GM23338 (cell line): ENCODE data around the gene TRAF3IP3. TPM values are rescaled to one million over a fixed set of nuclear protein-coding genes. Genes with fewer than 3 reads are reported as not detected.

Source experiments
- ATAC-seq: fragments of 200-7000 bp; cut with Tn5 transposase; 3 replicates; pipeline ENCODE4 v1.9.1; 2020
- DNase-seq: peaks from one replicate; pipeline ENCODE4 v3.0.0-alpha.2; 2015; ENCODE audit warnings: low spot score
- H2AFZ ChIP-seq: fragments of 200-600 bp; sonication (generic); 2 replicates; pipeline ENCODE4 v1.8.0; 2016; ENCODE audit warnings: antibody characterized with exemption, mild to moderate bottlenecking, moderate library complexity
- H3F3A ChIP-seq: fragments of 200-600 bp; sonication (generic); replicated peaks from 2 replicates; pipeline ENCODE4 v1.8.0; 2017; ENCODE audit warnings: antibody characterized with exemption, mixed run types, low read depth
- H3K27ac ChIP-seq: fragments of 200-600 bp; sonication (generic); 2 replicates; pipeline ENCODE4 v1.6.1; 2016; ENCODE audit warnings: low read depth
- H3K27me3 ChIP-seq: fragments of 200-600 bp; sonication (generic); 2 replicates; pipeline ENCODE4 v1.8.0; 2016; ENCODE audit warnings: mild to moderate bottlenecking, mixed run types, moderate library complexity; ENCODE audit not compliant: insufficient read depth
- H3K36me3 ChIP-seq: fragments of 200-600 bp; sonication (generic); 2 replicates; pipeline ENCODE4 v1.8.0; 2016; ENCODE audit warnings: mild to moderate bottlenecking; ENCODE audit not compliant: insufficient read depth
- H3K4me1 ChIP-seq: fragments of 200-600 bp; sonication (generic); 2 replicates; pipeline ENCODE4 v1.8.0; 2016; ENCODE audit warnings: mild to moderate bottlenecking, moderate library complexity; ENCODE audit not compliant: insufficient read depth
- H3K4me2 ChIP-seq: fragments of 200-600 bp; sonication (generic); 2 replicates; pipeline ENCODE4 v1.7.1; 2017; ENCODE audit warnings: mixed run types
- H3K4me3 ChIP-seq: fragments of 200-600 bp; sonication (generic); 2 replicates; pipeline ENCODE4 v1.6.1; 2016; ENCODE audit warnings: mixed run types
- H3K79me2 ChIP-seq: fragments of 200-600 bp; sonication (generic); replicated peaks from 2 replicates; pipeline ENCODE4 v1.8.0; 2017; ENCODE audit warnings: mild to moderate bottlenecking; ENCODE audit not compliant: insufficient read depth
- H3K9me2 ChIP-seq: fragments of 200-600 bp; sonication (generic); 2 replicates; pipeline ENCODE4 v1.8.0; 2017; ENCODE audit not compliant: insufficient read depth
- H4K20me1 ChIP-seq: fragments of 200-600 bp; sonication (generic); replicated peaks from 2 replicates; pipeline ENCODE4 v1.8.0; 2017; ENCODE audit warnings: mild to moderate bottlenecking; ENCODE audit not compliant: insufficient read depth
- H3K27ac Mint-ChIP-seq: 2 replicates; pipeline ENCODE4 v1.8.0; 2020; ENCODE audit warnings: inconsistent platforms, mild to moderate bottlenecking, moderate library complexity, mixed read lengths
- H3K27me3 Mint-ChIP-seq: 3 replicates; pipeline ENCODE4 v1.8.0; 2022; ENCODE audit warnings: low read depth, mild to moderate bottlenecking, moderate library complexity, mixed read lengths, inconsistent platforms; ENCODE audit not compliant: insufficient read depth, poor library complexity
- H3K36me3 Mint-ChIP-seq: 3 replicates; pipeline ENCODE4 v1.8.0; 2021; ENCODE audit warnings: low read depth, mild to moderate bottlenecking, inconsistent platforms, moderate library complexity, mixed read lengths
- H3K4me1 Mint-ChIP-seq: 3 replicates; pipeline ENCODE4 v1.8.0; 2020; ENCODE audit warnings: mild to moderate bottlenecking, inconsistent platforms, mixed read lengths
- H3K4me3 Mint-ChIP-seq: 3 replicates; pipeline ENCODE4 v1.8.0; 2021; ENCODE audit warnings: moderate library complexity, mild to moderate bottlenecking, inconsistent platforms, mixed read lengths
- H3K9me3 Mint-ChIP-seq: 3 replicates; pipeline ENCODE4 v1.8.0; 2020; ENCODE audit warnings: moderate library complexity, mild to moderate bottlenecking, inconsistent platforms, mixed read lengths
- ETS1 ChIP-seq: IDR thresholded peaks from 2 replicates; pipeline ENCODE4 v1.6.1; 2016; ENCODE audit warnings: antibody characterized with exemption
- EZH2phosphoT487 ChIP-seq: fragments of 200-600 bp; sonication (generic); IDR thresholded peaks from one replicate; pipeline ENCODE4 v1.8.1; 2018; ENCODE audit warnings: antibody characterized with exemption; ENCODE audit not compliant: unreplicated experiment
- JUNB ChIP-seq: IDR thresholded peaks from one replicate; pipeline ENCODE4 v1.6.1; 2016; ENCODE audit warnings: antibody characterized with exemption; ENCODE audit not compliant: unreplicated experiment
- NANOG ChIP-seq: IDR thresholded peaks from 2 replicates; pipeline ENCODE4 v1.6.1; 2016; ENCODE audit warnings: antibody characterized with exemption, borderline replicate concordance
- POLR2AphosphoS5 ChIP-seq: IDR thresholded peaks from 2 replicates; pipeline ENCODE4 v1.6.1; 2016; ENCODE audit warnings: antibody characterized with exemption, low read depth
- REST ChIP-seq: IDR thresholded peaks from one replicate; pipeline ENCODE4 v1.6.1; 2018; ENCODE audit warnings: antibody characterized with exemption; ENCODE audit not compliant: unreplicated experiment
- STAT1 ChIP-seq: IDR thresholded peaks from one replicate; pipeline ENCODE4 v1.6.1; 2016; ENCODE audit warnings: antibody characterized with exemption; ENCODE audit not compliant: unreplicated experiment
- ZNF114 ChIP-seq: fragments of 250-450 bp; sonication (Bioruptor Pico); IDR thresholded peaks from 2 replicates; pipeline ENCODE4 v1.5.0; 2020; ENCODE audit warnings: mild to moderate bottlenecking, moderate library complexity
- ZNF462 ChIP-seq: fragments of 250-450 bp; sonication (Bioruptor Pico); IDR thresholded peaks from 2 replicates; pipeline ENCODE4 v1.5.0; 2020; ENCODE audit warnings: mild to moderate bottlenecking, moderate library complexity
- long read RNA-seq: library from polyadenylated mRNA; unstranded; transcript quantifications from one replicate; pipeline ENCODE4 v2.0.0, GENCODE V29; 2020; ENCODE audit not compliant: unreplicated experiment
- polyA plus RNA-seq: library from polyadenylated mRNA; unstranded; fragments of >200 nt; fragmentation: Nextera tagmentation; extraction: Ambion mirVana; gene quantifications from 2 replicates; pipeline ENCODE4 v1.2.1, GENCODE V29; 2016
- total RNA-seq: library from RNA; depleted of rRNA; stranded (reverse); fragments of >200 nt; shearing (Covaris generic); gene quantifications from 2 replicates; pipeline ENCODE4 v1.2.3, GENCODE V29; 2014; rRNA removed

The TRAF3IP3 gene, protein sequence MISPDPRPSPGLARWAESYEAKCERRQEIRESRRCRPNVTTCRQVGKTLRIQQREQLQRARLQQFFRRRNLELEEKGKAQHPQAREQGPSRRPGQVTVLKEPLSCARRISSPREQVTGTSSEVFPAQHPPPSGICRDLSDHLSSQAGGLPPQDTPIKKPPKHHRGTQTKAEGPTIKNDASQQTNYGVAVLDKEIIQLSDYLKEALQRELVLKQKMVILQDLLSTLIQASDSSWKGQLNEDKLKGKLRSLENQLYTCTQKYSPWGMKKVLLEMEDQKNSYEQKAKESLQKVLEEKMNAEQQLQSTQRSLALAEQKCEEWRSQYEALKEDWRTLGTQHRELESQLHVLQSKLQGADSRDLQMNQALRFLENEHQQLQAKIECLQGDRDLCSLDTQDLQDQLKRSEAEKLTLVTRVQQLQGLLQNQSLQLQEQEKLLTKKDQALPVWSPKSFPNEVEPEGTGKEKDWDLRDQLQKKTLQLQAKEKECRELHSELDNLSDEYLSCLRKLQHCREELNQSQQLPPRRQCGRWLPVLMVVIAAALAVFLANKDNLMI
- not detected in 2 replicates for total RNA-seq
- polyA plus RNA-seq = 0.26 TPM in 1 of 2 replicates, not detected in the other
- long read RNA-seq = 0 reads

- no peaks in the 10 kb centered on the region for H3K27me3 ChIP-seq
- peaks cover 4% of the 10 kb centered on the region for H3K27me3 Mint-ChIP-seq
- DNase-seq (no peak), ATAC-seq (no peak)
- no peak within 1 kb of the TSS for H3K4me2 ChIP-seq
- H3F3A ChIP-seq = no peaks in the 10 kb centered on the region
- H3K9me3 Mint-ChIP-seq = no peaks in the 10 kb centered on the region
- H2AFZ ChIP-seq = no peak within 1 kb of the TSS
- no peak within 1 kb of the TSS for H3K4me3 Mint-ChIP-seq
- no peaks in the 10 kb centered on the region for H3K36me3 ChIP-seq
- no peaks in the 10 kb centered on the region for H3K36me3 Mint-ChIP-seq
- no peaks in the 10 kb centered on the region for H3K4me1 ChIP-seq
- H3K79me2 ChIP-seq = no peaks in the 10 kb centered on the region
- H3K9me2 ChIP-seq = 0 out of 2 replicates have a peak, but pooled peaks cover 3% of the 10 kb centered on the region
- TF ChIP-seq REST = no peak
- TF ChIP-seq POLR2AphosphoS5 = no peak
- TF ChIP-seq ETS1 = no peak
- no peak for TF ChIP-seq EZH2phosphoT487
- TF ChIP-seq NANOG = no peak
- no peak for TF ChIP-seq ZNF114 (CRISPR knock-in tag)
- TF ChIP-seq JUNB = no peak
- no peak for TF ChIP-seq STAT1
- TF ChIP-seq ZNF462 (CRISPR knock-in tag) = no peak
- H3K4me3 ChIP-seq = no peak within 1 kb of the TSS
- H3K27ac ChIP-seq = no peak within 1 kb of the TSS
- no peaks in the 10 kb centered on the region for H3K4me1 Mint-ChIP-seq
- no peak within 1 kb of the TSS for H3K27ac Mint-ChIP-seq
- no peaks in the 10 kb centered on the region for H4K20me1 ChIP-seq
Observed at GRCh38 chr1:209755926-209756614, at the start of gene TRAF3IP3. TSS of gene TRAF3IP3 (plus strand) at chr1:209756053. CDS start at chr1:209760040, 3,987 bp downstream.
